Limb (tissue), 2 donors: ENCODE measurements around the gene TRNAU1AP.
"Not testable (repeated sequence)": the region's sequence is repeated elsewhere in the genome, so short reads cannot be mapped to it uniquely, and the experiment has no call there.

Experiments used
- DNase-seq, 2 donors: peaks; one replicate each; pipeline ENCODE4 v3.0.0-alpha.2; 2016; ENCODE audit errors: extremely low spot score in 2 of 2

The TRNAU1AP gene

GRCh38 chr1:28521502-28522164 is 31.3 kb upstream of the TRNAU1AP start:
- no peak for DNase-seq

GRCh38 chr1:28522537-28522936 is 30.3 kb upstream of the TRNAU1AP start:
- not testable (repeated sequence) for DNase-seq

- DNase-seq = not testable (repeated sequence)
Observed at GRCh38 chr1:28525002-28525642, 27.8 kb upstream of the TRNAU1AP start.

GRCh38 chr1:28526886-28527285 is 26.0 kb upstream of the TRNAU1AP start:
- no peak for DNase-seq

GRCh38 chr1:28530456-28530855 is 22.4 kb upstream of the TRNAU1AP start:
- no peak for DNase-seq

GRCh38 chr1:28534671-28535070 is 18.2 kb upstream of the TRNAU1AP start:
- no peak for DNase-seq

- DNase-seq = no peak
Observed at GRCh38 chr1:28535180-28535579, 17.7 kb upstream of the TRNAU1AP start.

GRCh38 chr1:28537457-28538199 is 15.3 kb upstream of the TRNAU1AP start:
- no peak for DNase-seq

- no peak for DNase-seq
Observed at GRCh38 chr1:28538286-28538685, 14.6 kb upstream of the TRNAU1AP start.

- no peak for DNase-seq
Observed at GRCh38 chr1:28540651-28541050, 12.2 kb upstream of the TRNAU1AP start.

- DNase-seq = not testable (repeated sequence)
Observed at GRCh38 chr1:28541414-28542015, 11.4 kb upstream of the TRNAU1AP start.

GRCh38 chr1:28545246-28545628 is 7.6 kb upstream of the TRNAU1AP start:
- no peak for DNase-seq

GRCh38 chr1:28548318-28548717 is 4.6 kb upstream of the TRNAU1AP start:
- DNase-seq = no peak

- no peak for DNase-seq
Observed at GRCh38 chr1:28551381-28551780, 1.5 kb upstream of the TRNAU1AP start.

GRCh38 chr1:28560886-28561285 is 8.0 kb downstream of the TRNAU1AP start:
- DNase-seq = no peak

- no peak for DNase-seq
Observed at GRCh38 chr1:28564310-28564709, 11.4 kb downstream of the TRNAU1AP start.

- no peak for DNase-seq
Observed at GRCh38 chr1:28565040-28565439, 12.2 kb downstream of the TRNAU1AP start.

- no peak for DNase-seq
Observed at GRCh38 chr1:28565726-28566125, 12.8 kb downstream of the TRNAU1AP start.

- no peak for DNase-seq
Observed at GRCh38 chr1:28566931-28567330, 14.0 kb downstream of the TRNAU1AP start.

GRCh38 chr1:28571911-28572310 is 19.0 kb downstream of the TRNAU1AP start:
- no peak for DNase-seq

GRCh38 chr1:28572891-28573290 is 20.0 kb downstream of the TRNAU1AP start:
- not testable (repeated sequence) for DNase-seq

GRCh38 chr1:28573564-28573963 is 20.7 kb downstream of the TRNAU1AP start:
- no peak for DNase-seq
